Neuron (in vitro differentiated cells): ENCODE results near the gene PPIC.

Experiments used
- H2AFZ ChIP-seq: one replicate; pipeline ENCODE4 v1.6.1; 2013; ENCODE audit warnings: low read depth, mild to moderate bottlenecking, inconsistent platforms, low read length, moderate library complexity
- H3K27me3 ChIP-seq: one replicate; pipeline ENCODE4 v1.6.1; 2013; ENCODE audit warnings: low read length; ENCODE audit not compliant: insufficient read depth
- H3K36me3 ChIP-seq: one replicate; pipeline ENCODE4 v1.6.1; 2013; ENCODE audit warnings: low read length; ENCODE audit not compliant: insufficient read depth
- H3K4me1 ChIP-seq: one replicate; pipeline ENCODE4 v1.6.1; 2013; ENCODE audit warnings: low read length; ENCODE audit not compliant: insufficient read depth
- H3K4me3 ChIP-seq: 2 replicates; pipeline ENCODE4 v1.5.1; 2013; ENCODE audit warnings: mild to moderate bottlenecking, low read length, moderate library complexity
- H3K9me3 ChIP-seq: one replicate; pipeline ENCODE4 v1.6.1; 2013; ENCODE audit warnings: low read length

Gene PPIC

GRCh38 chr5:123036391-123037103 is at the start of gene PPIC:
Gene PPIC (minus strand): TSS chr5:123036725. CDS start chr5:123036625, 100 bp downstream.
- peaks cover 42% of the 10 kb centered on the region for H3K27me3 ChIP-seq
- peak within 1 kb of the TSS; percentile 96 for H2AFZ ChIP-seq
- peaks cover 6% of the 10 kb centered on the region for H3K4me1 ChIP-seq
- no peaks in the 10 kb centered on the region for H3K9me3 ChIP-seq
- no peaks in the 10 kb centered on the region for H3K36me3 ChIP-seq
- peak within 1 kb of the TSS; percentile 70 for H3K4me3 ChIP-seq

- Histone ChIP-seq H3K27me3 (peaks cover 96% of the 10 kb centered on the region), H2AFZ (no peak overlapping the region), H3K4me3 (no peak overlapping the region), H3K9me3 (no peaks in the 10 kb centered on the region), H3K4me1 (peaks cover 19% of the 10 kb centered on the region), H3K36me3 (no peaks in the 10 kb centered on the region)
These were observed 49.2 kb upstream of the PPIC start for GRCh38 chr5:123085638-123086286.

GRCh38 chr5:123084730-123085605 is 48.4 kb upstream of the PPIC start:
- Histone ChIP-seq H3K9me3 (peaks cover 2% of the 10 kb centered on the region), H3K4me3 (no peak overlapping the region), H3K4me1 (peaks cover 14% of the 10 kb centered on the region), H2AFZ (no peak overlapping the region), H3K27me3 (peaks cover 93% of the 10 kb centered on the region), H3K36me3 (no peaks in the 10 kb centered on the region)

GRCh38 chr5:123083298-123083697 is 46.8 kb upstream of the PPIC start:
- Histone ChIP-seq H3K4me1 (no peaks in the 10 kb centered on the region), H3K9me3 (peaks cover 2% of the 10 kb centered on the region), H3K27me3 (peaks cover 79% of the 10 kb centered on the region), H3K4me3 (no peak overlapping the region), H3K36me3 (no peaks in the 10 kb centered on the region), H2AFZ (no peak overlapping the region)

GRCh38 chr5:123080215-123080614 is 43.7 kb upstream of the PPIC start:
- Histone ChIP-seq H3K4me3 (no peak overlapping the region), H3K9me3 (peaks cover 2% of the 10 kb centered on the region), H3K4me1 (no peaks in the 10 kb centered on the region), H3K36me3 (no peaks in the 10 kb centered on the region), H2AFZ (no peak overlapping the region), H3K27me3 (peaks cover 49% of the 10 kb centered on the region)

- Histone ChIP-seq H3K36me3 (no peaks in the 10 kb centered on the region), H3K27me3 (peaks cover 10% of the 10 kb centered on the region), H3K4me3 (no peak overlapping the region), H3K4me1 (no peaks in the 10 kb centered on the region), H3K9me3 (peaks cover 2% of the 10 kb centered on the region), H2AFZ (no peak overlapping the region)
These were observed 39.1 kb upstream of the PPIC start for GRCh38 chr5:123075521-123076163.

GRCh38 chr5:123068368-123068938 is 31.9 kb upstream of the PPIC start:
- Histone ChIP-seq H2AFZ (no peak overlapping the region), H3K27me3 (no peaks in the 10 kb centered on the region), H3K36me3 (no peaks in the 10 kb centered on the region), H3K4me3 (no peak overlapping the region), H3K9me3 (no peaks in the 10 kb centered on the region), H3K4me1 (no peaks in the 10 kb centered on the region)

- Histone ChIP-seq H3K27me3 (no peaks in the 10 kb centered on the region), H2AFZ (no peak overlapping the region), H3K36me3 (no peaks in the 10 kb centered on the region), H3K9me3 (no peaks in the 10 kb centered on the region), H3K4me3 (no peak overlapping the region), H3K4me1 (no peaks in the 10 kb centered on the region)
These were observed 29.5 kb upstream of the PPIC start for GRCh38 chr5:123066016-123066415.

- Histone ChIP-seq H3K4me1 (no peaks in the 10 kb centered on the region), H3K27me3 (peaks cover 2% of the 10 kb centered on the region), H2AFZ (no peak overlapping the region), H3K4me3 (no peak overlapping the region), H3K9me3 (no peaks in the 10 kb centered on the region), H3K36me3 (no peaks in the 10 kb centered on the region)
These were observed 22.9 kb upstream of the PPIC start for GRCh38 chr5:123059455-123059854.

- Histone ChIP-seq H3K4me1 (no peaks in the 10 kb centered on the region), H3K27me3 (no peaks in the 10 kb centered on the region), H3K9me3 (no peaks in the 10 kb centered on the region), H2AFZ (no peak overlapping the region), H3K36me3 (no peaks in the 10 kb centered on the region), H3K4me3 (no peak overlapping the region)
These were observed 14.7 kb upstream of the PPIC start for GRCh38 chr5:123051206-123051605.

GRCh38 chr5:123047706-123048105 is 11.2 kb upstream of the PPIC start:
- no peaks in the 10 kb centered on the region for H3K9me3 ChIP-seq
- no peaks in the 10 kb centered on the region for H3K4me1 ChIP-seq
- H3K36me3 ChIP-seq = no peaks in the 10 kb centered on the region
- H2AFZ ChIP-seq = no peak overlapping the region
- H3K27me3 ChIP-seq = peaks cover 6% of the 10 kb centered on the region
- H3K4me3 ChIP-seq = no peak overlapping the region

- Histone ChIP-seq H3K4me3 (no peak overlapping the region), H3K36me3 (no peaks in the 10 kb centered on the region), H3K4me1 (no peaks in the 10 kb centered on the region), H3K27me3 (peaks cover 9% of the 10 kb centered on the region), H2AFZ (no peak overlapping the region), H3K9me3 (no peaks in the 10 kb centered on the region)
These were observed 9.7 kb upstream of the PPIC start for GRCh38 chr5:123046222-123046621.
